Gastroesophageal sphincter (tissue), 3 donors: Measurements from ENCODE around the gene DNASE2.

Experiments
- CTCF ChIP-seq, 4 experiments: fragments of 200-600 bp in 2 of 4; fragments of 450-650 bp in 2 of 4; sonication (generic) in 1 of 4; IDR thresholded peaks; one replicate each; pipeline ENCODE4 v1.5.1; 2017 to 2019; ENCODE audit warnings: antibody characterized with exemption in 4 of 4, mild to moderate bottlenecking in 2 of 4, moderate library complexity in 2 of 4
- POLR2AphosphoS5 ChIP-seq: sonication (generic); formaldehyde crosslinking; IDR thresholded peaks from one replicate; pipeline ENCODE4 v1.6.1; 2017; ENCODE audit warnings: antibody characterized with exemption

- no peak for TF ChIP-seq CTCF (IDR thresholded peaks at IDR 0.05)
- TF ChIP-seq POLR2AphosphoS5 = no peak
Observed at GRCh38 chr19:12836529-12836863, 44.8 kb downstream of the DNASE2 start.
